Esophagus (tissue), 2 donors: ENCODE data around the gene RAB34. TPM values are rescaled to one million over a fixed set of nuclear protein-coding genes. Genes with fewer than 3 reads are reported as not detected.

Source experiments
- H3K27ac ChIP-seq, 2 donors: one replicate each; pipeline ENCODE4 v1.5.1; 2013; ENCODE audit warnings: low read depth in 2 of 2, mild to moderate bottlenecking in 2 of 2, inconsistent platforms in 1 of 2, low read length in 1 of 2, moderate library complexity in 1 of 2
- H3K27me3 ChIP-seq, 2 donors: one replicate each; pipeline ENCODE4 v1.6.1; 2013; ENCODE audit warnings: low read length in 2 of 2, control low read depth in 1 of 2, mild to moderate bottlenecking in 1 of 2; ENCODE audit not compliant: insufficient read depth in 2 of 2, control insufficient read depth in 1 of 2
- H3K36me3 ChIP-seq, 2 donors: one replicate each; pipeline ENCODE4 v1.6.1; 2013; ENCODE audit warnings: low read length in 1 of 2; ENCODE audit not compliant: control insufficient read depth in 2 of 2, insufficient read depth in 2 of 2
- H3K4me1 ChIP-seq, 2 donors: one replicate each; pipeline ENCODE4 v1.6.1; 2013; ENCODE audit warnings: low read length in 1 of 2; ENCODE audit not compliant: control insufficient read depth in 2 of 2, insufficient read depth in 2 of 2
- H3K4me3 ChIP-seq, 2 donors: one replicate each; pipeline ENCODE4 v1.5.1; 2013; ENCODE audit warnings: low read length in 2 of 2, mild to moderate bottlenecking in 2 of 2, low read depth in 1 of 2, moderate library complexity in 1 of 2
- H3K9me3 ChIP-seq, 2 donors: one replicate each; pipeline ENCODE4 v1.6.1; 2013; ENCODE audit warnings: mild to moderate bottlenecking in 2 of 2, low read depth in 1 of 2, low read length in 1 of 2, moderate library complexity in 1 of 2; ENCODE audit not compliant: control insufficient read depth in 2 of 2, insufficient read depth in 1 of 2
- WGBS, 2 donors: extraction: QIAGEN DNeasy Blood & Tissue Kit; methylation state at CpG; one replicate each; pipeline ENCODE4 v1.1.7; 2013; 5-methylcytosine and 5-hydroxymethylcytosine counted together
- polyA plus RNA-seq, 2 donors: library from polyadenylated mRNA; stranded (reverse); fragments of 200-250 nt; gene quantifications; one replicate each; pipeline ENCODE4 v1.2.3, GENCODE V29; 2013
- donor health status: healthy with polysubstance abuse.
- donor health status: Bipolar disorder and iron deficiency.

RAB34 gene
- polyA plus RNA-seq, 2 donors, result 31.5 to 42.2 TPM

GRCh38 chr17:28703552-28704218, 14.0 kb downstream of the RAB34 start:
- Histone ChIP-seq H3K27ac (no peak overlapping the region), H3K4me1 (no peaks in the 10 kb centered on the region), H3K27me3 (no peaks in the 10 kb centered on the region), H3K4me3 (no peak overlapping the region), H3K9me3 (no peaks in the 10 kb centered on the region), H3K36me3 (peaks cover 39 to 56% of the 10 kb centered on the region in 2 donors)
- 81 to 87% methylated on average over 16 of the region's 16 CpGs for WGBS, 2 donors

GRCh38 chr17:28702752-28703150, 14.9 kb downstream of the RAB34 start:
- peaks cover 46 to 65% of the 10 kb centered on the region in 2 donors for H3K36me3 ChIP-seq
- WGBS, 2 donors, result 65% methylated on average over 3 of the region's 3 CpGs
- H3K4me3 ChIP-seq, result no peak overlapping the region
- H3K27me3 ChIP-seq, result no peaks in the 10 kb centered on the region
- no peaks in the 10 kb centered on the region for H3K9me3 ChIP-seq
- H3K27ac ChIP-seq, result no peak overlapping the region
- H3K4me1 ChIP-seq, result no peaks in the 10 kb centered on the region

GRCh38 chr17:28702026-28702751, 15.5 kb downstream of the RAB34 start:
- WGBS, 2 donors, result 64 to 73% methylated on average over 10 of the region's 10 CpGs
- Histone ChIP-seq H3K27me3 (no peaks in the 10 kb centered on the region), H3K4me3 (no peak overlapping the region), H3K9me3 (no peaks in the 10 kb centered on the region), H3K36me3 (peaks cover 50 to 69% of the 10 kb centered on the region in 2 donors), H3K4me1 (no peaks in the 10 kb centered on the region), H3K27ac (no peak overlapping the region)

- WGBS, 2 donors, result 90 to 93% methylated on average over 10 of the region's 10 CpGs
- Histone ChIP-seq H3K4me1 (no peaks in the 10 kb centered on the region), H3K27me3 (no peaks in the 10 kb centered on the region), H3K4me3 (no peak overlapping the region), H3K9me3 (no peaks in the 10 kb centered on the region), H3K27ac (no peak overlapping the region), H3K36me3 (peaks cover 56 to 79% of the 10 kb centered on the region in 2 donors)
Observed at GRCh38 chr17:28700830-28701492, 16.7 kb downstream of the RAB34 start.

GRCh38 chr17:28700278-28700677, 17.4 kb downstream of the RAB34 start:
- Histone ChIP-seq H3K4me1 (no peaks in the 10 kb centered on the region), H3K36me3 (peaks cover 59 to 85% of the 10 kb centered on the region in 2 donors), H3K27ac (no peak overlapping the region), H3K27me3 (no peaks in the 10 kb centered on the region), H3K9me3 (no peaks in the 10 kb centered on the region), H3K4me3 (no peak overlapping the region)
- 81 to 89% methylated on average over 8 of the region's 8 CpGs for WGBS, 2 donors

- WGBS, 2 donors, result 79 to 90% methylated on average over 6 of the region's 6 CpGs
- H3K4me1 ChIP-seq, result no peaks in the 10 kb centered on the region
- peaks cover 67 to 93% of the 10 kb centered on the region in 2 donors for H3K36me3 ChIP-seq
- no peak overlapping the region for H3K27ac ChIP-seq
- no peaks in the 10 kb centered on the region for H3K27me3 ChIP-seq
- H3K4me3 ChIP-seq, result no peak overlapping the region
- H3K9me3 ChIP-seq, result no peaks in the 10 kb centered on the region
Observed at GRCh38 chr17:28698253-28698941, 19.3 kb downstream of the RAB34 start.

GRCh38 chr17:28693869-28694268, 23.8 kb downstream of the RAB34 start:
- Histone ChIP-seq H3K27ac (no peak overlapping the region), H3K27me3 (no peaks in the 10 kb centered on the region), H3K9me3 (no peaks in the 10 kb centered on the region), H3K36me3 (peaks cover 40 to 65% of the 10 kb centered on the region in 2 donors), H3K4me1 (no peaks in the 10 kb centered on the region), H3K4me3 (no peak overlapping the region)
- WGBS, 2 donors, result 94% methylated on average over 1 of the region's 1 CpG

GRCh38 chr17:28689011-28689410, 28.7 kb downstream of the RAB34 start:
- peaks cover 2% of the 10 kb centered on the region in 2 donors for H3K4me1 ChIP-seq
- WGBS, 2 donors, result 99% methylated on average over 3 of the region's 3 CpGs
- H3K9me3 ChIP-seq, result no peaks in the 10 kb centered on the region
- no peak overlapping the region for H3K27ac ChIP-seq
- H3K4me3 ChIP-seq, result no peak overlapping the region
- peaks cover 35 to 48% of the 10 kb centered on the region in 2 donors for H3K36me3 ChIP-seq
- no peaks in the 10 kb centered on the region for H3K27me3 ChIP-seq

- peaks cover 2% of the 10 kb centered on the region in 2 donors for H3K4me1 ChIP-seq
- H3K4me3 ChIP-seq, result no peak overlapping the region
- H3K9me3 ChIP-seq, result no peaks in the 10 kb centered on the region
- H3K27me3 ChIP-seq, result no peaks in the 10 kb centered on the region
- WGBS, 2 donors, result 93 to 96% methylated on average over 4 of the region's 4 CpGs
- H3K27ac ChIP-seq, result no peak overlapping the region
- H3K36me3 ChIP-seq, result peaks cover 38 to 44% of the 10 kb centered on the region in 2 donors
Observed at GRCh38 chr17:28688481-28688880, 29.2 kb downstream of the RAB34 start.
